Stimulated activated CD8-positive, alpha-beta memory T cell treated with anti-CD3 and anti-CD28 coated beads, Interleukin-2, amount 100 ng/mL, for 1 hour (primary cell): Measurements from ENCODE around the gene CFAP57.

Source experiments
- DNase-seq, 2 donors: peaks; one replicate each; pipeline ENCODE4 v3.0.0-alpha.2; 2020; ENCODE audit warnings: low read depth in 2 of 2

Gene CFAP57

GRCh38 chr1:43298055-43298454, 125.9 kb downstream of the CFAP57 start:
- no peak for DNase-seq

- DNase-seq: no peak
Measured at GRCh38 chr1:43299101-43299500, 127.0 kb downstream of the CFAP57 start.

GRCh38 chr1:43300378-43301094, 128.4 kb downstream of the CFAP57 start, which contains the start of gene TIE1:
Gene TIE1, plus strand, starts transcription at chr1:43300982. Its CDS starts 90 bp downstream, at chr1:43301072.
- DNase-seq: no peak

GRCh38 chr1:43302201-43302600, 130.1 kb downstream of the CFAP57 start:
- DNase-seq: no peak

DNA sequence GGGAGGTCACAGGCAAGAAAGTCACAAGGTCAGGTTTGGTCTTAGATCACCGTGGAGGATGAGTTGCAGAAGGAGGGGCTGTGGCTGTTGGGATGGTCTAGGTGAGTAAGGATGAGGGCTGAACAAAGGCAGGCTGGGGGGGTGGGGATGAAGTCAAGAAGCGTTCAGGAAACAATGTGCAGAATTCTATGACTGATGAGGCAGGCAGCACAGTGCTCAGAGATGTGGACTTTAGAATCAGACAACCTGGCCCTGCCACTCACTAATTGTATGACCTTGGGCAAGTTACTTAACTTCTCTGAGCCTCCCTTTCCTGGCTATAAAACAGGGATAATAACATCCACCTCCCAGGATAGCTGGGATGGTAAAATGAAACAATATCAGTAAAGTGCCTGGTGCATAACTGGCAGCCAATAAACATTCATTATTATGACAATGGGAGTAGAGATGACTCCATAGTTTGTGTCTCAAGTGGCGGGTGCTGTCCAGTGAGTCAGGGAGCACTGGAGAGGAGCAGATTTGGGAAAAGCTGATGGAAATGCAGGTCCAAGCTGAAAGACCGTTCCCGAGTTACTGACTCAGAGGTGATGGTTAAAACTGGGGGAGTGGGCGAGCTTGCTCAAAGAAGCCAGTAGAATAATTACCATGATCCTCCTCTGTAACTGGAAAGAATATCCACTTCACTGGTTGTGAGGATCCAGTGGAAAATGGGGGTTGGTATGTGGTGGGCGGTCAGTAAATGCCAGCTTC, 130.8 kb downstream of the CFAP57 start:
- DNase-seq: no peak

DNA sequence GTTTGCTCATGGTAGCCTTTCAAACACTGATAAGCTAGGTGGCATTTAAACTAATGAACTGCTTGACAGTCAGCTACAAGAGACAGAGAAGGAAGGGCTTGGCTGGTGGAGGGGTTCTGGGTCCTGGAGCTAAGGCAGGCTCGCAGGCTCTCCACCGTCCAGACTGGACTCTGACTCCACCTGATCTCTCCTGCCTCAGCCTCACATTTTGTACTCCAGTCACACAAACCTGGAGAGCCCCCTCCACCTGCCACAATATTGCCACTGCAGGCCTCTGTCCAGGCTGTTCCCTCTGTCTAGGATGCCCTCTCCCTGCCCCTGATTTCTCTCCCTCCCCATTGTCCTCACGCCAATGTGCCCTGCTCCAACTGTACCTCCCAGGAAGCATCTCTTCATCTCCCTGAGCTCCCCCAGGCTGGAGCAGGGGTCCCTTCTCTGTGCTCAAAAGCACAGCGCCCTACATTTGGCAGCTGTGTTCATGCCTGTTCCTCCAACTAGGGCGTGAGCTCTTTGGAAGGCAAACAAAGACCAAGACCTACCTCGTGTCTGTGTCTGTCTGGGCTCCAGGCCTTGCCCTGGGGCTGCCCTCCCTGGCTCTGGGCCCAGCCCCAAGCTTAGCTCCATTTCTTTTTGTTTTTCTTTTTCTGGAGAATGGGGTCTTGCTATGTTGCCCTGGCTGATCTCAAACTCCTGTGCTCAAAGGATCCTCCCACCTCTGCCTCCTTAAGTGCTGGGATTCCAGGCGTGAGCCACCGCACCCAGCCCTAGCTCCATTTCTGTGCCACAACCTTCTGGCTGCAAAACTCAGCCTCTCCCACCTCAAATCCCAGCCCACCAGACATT, 131.6 kb downstream of the CFAP57 start:
- DNase-seq: no peak
